Measurements from ENCODE around the gene SMOC2. TPM values are rescaled to one million over a fixed set of nuclear protein-coding genes. Genes with fewer than 3 reads are reported as not detected.

The SMOC2 gene
- total and polyA plus RNA-seq, 12 donors, result 6.6 to 39.1 (median 17.6) TPM

DNA sequence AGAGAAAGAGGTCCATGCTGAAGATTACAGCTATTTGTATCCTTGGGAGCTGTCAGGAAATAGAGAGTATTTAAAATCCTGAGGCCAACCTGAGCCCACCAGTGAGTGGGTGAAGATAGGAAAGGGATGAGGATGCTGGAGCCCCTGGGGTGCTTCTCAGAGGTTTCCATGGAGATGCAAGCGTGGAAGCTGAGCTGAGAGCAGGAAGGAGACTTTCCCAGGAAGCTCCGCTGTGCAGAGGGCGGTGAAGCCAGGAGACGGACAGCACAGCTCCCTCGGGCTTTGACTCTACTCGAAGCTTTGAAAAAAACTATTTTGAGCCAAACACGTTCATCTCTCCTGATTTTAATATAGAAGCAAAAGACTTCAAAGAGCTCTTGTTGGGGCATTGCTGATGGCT is 222.1 kb downstream of the SMOC2 start:
- peaks cover 0 to under 1% (median 0%) of the 10 kb centered on the region in 11 donors for H3K9me3 ChIP-seq
- peak in 2 of 8 donors; percentile 39 to 46 for ATAC-seq
- intact Hi-C loops (cut with DNase I), result no loop called here
- 45 to 46% methylated on average over 7 of the region's 7 CpGs for WGBS, 2 donors
- TF ChIP-seq, protein P1, sequence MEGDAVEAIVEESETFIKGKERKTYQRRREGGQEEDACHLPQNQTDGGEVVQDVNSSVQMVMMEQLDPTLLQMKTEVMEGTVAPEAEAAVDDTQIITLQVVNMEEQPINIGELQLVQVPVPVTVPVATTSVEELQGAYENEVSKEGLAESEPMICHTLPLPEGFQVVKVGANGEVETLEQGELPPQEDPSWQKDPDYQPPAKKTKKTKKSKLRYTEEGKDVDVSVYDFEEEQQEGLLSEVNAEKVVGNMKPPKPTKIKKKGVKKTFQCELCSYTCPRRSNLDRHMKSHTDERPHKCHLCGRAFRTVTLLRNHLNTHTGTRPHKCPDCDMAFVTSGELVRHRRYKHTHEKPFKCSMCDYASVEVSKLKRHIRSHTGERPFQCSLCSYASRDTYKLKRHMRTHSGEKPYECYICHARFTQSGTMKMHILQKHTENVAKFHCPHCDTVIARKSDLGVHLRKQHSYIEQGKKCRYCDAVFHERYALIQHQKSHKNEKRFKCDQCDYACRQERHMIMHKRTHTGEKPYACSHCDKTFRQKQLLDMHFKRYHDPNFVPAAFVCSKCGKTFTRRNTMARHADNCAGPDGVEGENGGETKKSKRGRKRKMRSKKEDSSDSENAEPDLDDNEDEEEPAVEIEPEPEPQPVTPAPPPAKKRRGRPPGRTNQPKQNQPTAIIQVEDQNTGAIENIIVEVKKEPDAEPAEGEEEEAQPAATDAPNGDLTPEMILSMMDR (IDR thresholded peaks at IDR 0.05), result no peak
- peaks cover 0 to 9% (median 0%) of the 10 kb centered on the region in 7 donors for H3K27me3 ChIP-seq
- H3K4me3 ChIP-seq, result no peak overlapping the region
- no peak overlapping the region for H3K27ac ChIP-seq
- H3K36me3 ChIP-seq, result peaks cover 0 to 10% (median 0%) of the 10 kb centered on the region in 9 donors
- no peak for DNase-seq
- H3K4me1 ChIP-seq, result no peaks in the 10 kb centered on the region

GRCh38 chr6:168664956-168665355 is 224.0 kb downstream of the SMOC2 start:
- TF ChIP-seq, protein P1 (IDR thresholded peaks at IDR 0.05), result no peak
- DNase-seq, result no peak
- H3K27me3 ChIP-seq, result peaks cover 0 to 12% (median 0%) of the 10 kb centered on the region in 7 donors
- ATAC-seq, result no peak
- WGBS, 2 donors, result 78 to 85% methylated on average over 9 of the region's 9 CpGs
- no peak overlapping the region for H3K27ac ChIP-seq
- no peak overlapping the region for H3K4me3 ChIP-seq
- H3K36me3 ChIP-seq, result peaks cover 0 to 10% (median 0%) of the 10 kb centered on the region in 9 donors
- intact Hi-C loops (cut with DNase I), result no loop called here
- no peaks in the 10 kb centered on the region for H3K9me3 ChIP-seq
- no peaks in the 10 kb centered on the region for H3K4me1 ChIP-seq

DNA sequence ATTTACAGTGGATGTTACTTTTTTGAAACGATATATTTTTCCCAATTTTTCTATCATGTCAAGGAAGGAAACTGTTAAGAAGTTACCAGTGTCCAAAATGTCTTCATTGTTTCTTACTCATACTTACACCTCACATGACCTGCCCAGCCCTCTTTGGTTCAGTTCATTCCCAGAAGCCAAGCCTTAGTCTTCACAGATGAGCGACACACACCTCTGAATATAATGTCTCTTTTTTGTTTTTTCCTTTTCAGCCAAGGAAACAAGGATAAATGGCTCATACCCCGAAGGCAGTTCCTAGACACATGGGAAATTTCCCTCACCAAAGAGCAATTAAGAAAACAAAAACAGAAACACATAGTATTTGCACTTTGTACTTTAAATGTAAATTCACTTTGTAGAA is 225.2 kb downstream of the SMOC2 start:
- DNase-seq, result no peak
- no peaks in the 10 kb centered on the region for H3K4me1 ChIP-seq
- peaks cover 0 to 10% (median 0%) of the 10 kb centered on the region in 9 donors for H3K36me3 ChIP-seq
- intact Hi-C loops (cut with DNase I), result no loop called here
- TF ChIP-seq, protein P1 (IDR thresholded peaks at IDR 0.05), result no peak
- H3K9me3 ChIP-seq, result no peaks in the 10 kb centered on the region
- ATAC-seq, result no peak
- no peak overlapping the region for H3K4me3 ChIP-seq
- H3K27me3 ChIP-seq, result peaks cover 0 to 12% (median 0%) of the 10 kb centered on the region in 7 donors
- 76 to 80% methylated on average over 3 of the region's 3 CpGs for WGBS, 2 donors
- H3K27ac ChIP-seq, result no peak overlapping the region

GRCh38 chr6:168666699-168667427 is 225.9 kb downstream of the SMOC2 start:
- Histone ChIP-seq H3K36me3 (peaks cover 0 to 10% (median 0%) of the 10 kb centered on the region in 9 donors), H3K9me3 (no peaks in the 10 kb centered on the region), H3K27ac (no peak overlapping the region), H3K4me1 (no peaks in the 10 kb centered on the region), H3K27me3 (peaks cover 0 to 15% (median 0%) of the 10 kb centered on the region in 7 donors), H3K4me3 (no peak overlapping the region)
- intact Hi-C loops (cut with DNase I), result no loop called here
- DNase-seq, result no peak
- TF ChIP-seq, protein P1 (IDR thresholded peaks at IDR 0.05), result no peak
- 85 to 90% methylated on average over 18 of the region's 18 CpGs for WGBS, 2 donors
- ATAC-seq, result no peak
